Activated T-cell treated with anti-CD3 and anti-CD28 coated beads for 48 hours (primary cell): ENCODE results near the gene SPINK13.
"Not testable (repeated sequence)": the region's sequence is repeated elsewhere in the genome, so short reads cannot be mapped to it uniquely, and the experiment has no call there.

Source experiments
- DNase-seq: peaks from one replicate; pipeline ENCODE4 v3.0.0-alpha.2; 2020; ENCODE audit warnings: low read depth

The SPINK13 gene

GRCh38 chr5:148268566-148268965 is at the start of gene SPINK13:
Gene SPINK13, plus strand, starts transcription at chr5:148268794. Its CDS starts 1,279 bp downstream, at chr5:148270073.
- no peak for DNase-seq

GRCh38 chr5:148221508-148221907 is 47.1 kb upstream of the SPINK13 start:
- no peak for DNase-seq

GRCh38 chr5:148224117-148224742 is 44.4 kb upstream of the SPINK13 start:
- DNase-seq: no peak

- no peak for DNase-seq
Observed at GRCh38 chr5:148228392-148228984, 40.1 kb upstream of the SPINK13 start.

- DNase-seq: no peak
Observed at GRCh38 chr5:148229840-148230239, 38.8 kb upstream of the SPINK13 start.

- DNase-seq: no peak
Observed at GRCh38 chr5:148230240-148230639, 38.4 kb upstream of the SPINK13 start.

- no peak for DNase-seq
Observed at GRCh38 chr5:148237785-148238417, 30.7 kb upstream of the SPINK13 start.

GRCh38 chr5:148238418-148238794 is 30.2 kb upstream of the SPINK13 start, which contains the start of gene MARCOL:
Gene MARCOL, plus strand, starts transcription at chr5:148238525. Its CDS starts 73 bp downstream, at chr5:148238598.
- DNase-seq: no peak

GRCh38 chr5:148248894-148249293 is 19.7 kb upstream of the SPINK13 start:
- no peak for DNase-seq

GRCh38 chr5:148255456-148255855 is 13.1 kb upstream of the SPINK13 start:
- no peak for DNase-seq

GRCh38 chr5:148259288-148259687 is 9.3 kb upstream of the SPINK13 start:
- no peak for DNase-seq

- DNase-seq: no peak
Observed at GRCh38 chr5:148261221-148261620, 7.4 kb upstream of the SPINK13 start.

GRCh38 chr5:148267962-148268361 is 632 bp upstream of the SPINK13 start:
- DNase-seq: no peak

- DNase-seq: not testable (repeated sequence)
Observed at GRCh38 chr5:148275129-148275528, 6.5 kb downstream of the SPINK13 start.

GRCh38 chr5:148280893-148281292 is 12.3 kb downstream of the SPINK13 start:
- not testable (repeated sequence) for DNase-seq

GRCh38 chr5:148281336-148281735 is 12.7 kb downstream of the SPINK13 start:
- DNase-seq: not testable (repeated sequence)

GRCh38 chr5:148290271-148291195 is 21.9 kb downstream of the SPINK13 start:
- DNase-seq: no peak

- no peak for DNase-seq
Observed at GRCh38 chr5:148297731-148298130, 29.1 kb downstream of the SPINK13 start.

- DNase-seq: no peak
Observed at GRCh38 chr5:148306446-148306845, 37.9 kb downstream of the SPINK13 start.

- DNase-seq: no peak
Observed at GRCh38 chr5:148309019-148309418, 40.4 kb downstream of the SPINK13 start.

GRCh38 chr5:148309746-148310145 is 41.2 kb downstream of the SPINK13 start:
- no peak for DNase-seq

- DNase-seq: no peak
Observed at GRCh38 chr5:148311484-148311883, 42.9 kb downstream of the SPINK13 start.
